ENCODE results near the gene CRISP1.

The CRISP1 gene

DNA sequence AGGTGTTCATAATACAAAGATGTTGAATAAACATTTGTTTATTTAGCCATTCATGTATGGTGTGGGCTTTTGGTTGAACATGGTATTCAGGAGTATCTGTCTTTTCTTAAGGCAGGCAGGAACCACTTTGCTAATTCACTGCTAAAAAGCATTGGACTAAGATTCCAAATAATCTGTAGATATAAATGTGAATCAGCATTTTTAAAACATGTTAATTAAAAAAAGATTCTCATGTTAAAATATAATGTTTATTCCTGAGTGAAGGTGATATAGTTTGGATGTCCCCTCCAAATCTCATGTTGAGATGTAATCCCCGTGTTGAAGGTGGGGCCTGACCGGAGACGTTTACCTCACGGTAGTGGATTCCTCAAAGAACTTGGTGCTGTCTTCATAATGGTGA lies 19.3 kb downstream of the CRISP1 start:
- no peak overlapping the region for H3K27ac ChIP-seq (ENCODE audit: low read depth, low read length)
- H3K4me1 ChIP-seq (ENCODE audit: control insufficient read depth in 5 of 5, insufficient read depth in 5 of 5, low read length in 5 of 5) = no peaks in the 10 kb centered on the region
- no peaks in the 10 kb centered on the region for H3K9me3 ChIP-seq (ENCODE audit: control insufficient read depth in 5 of 5, low read length in 5 of 5)
- H3K36me3 ChIP-seq (ENCODE audit: control insufficient read depth in 5 of 5, insufficient read depth in 5 of 5, low read length in 5 of 5) = no peaks in the 10 kb centered on the region
- no peak overlapping the region for H3K9ac ChIP-seq (ENCODE audit: low read length in 5 of 5)
- no peaks in the 10 kb centered on the region for H3K27me3 ChIP-seq (ENCODE audit: control insufficient read depth in 5 of 5, insufficient read depth in 4 of 5, low read length in 5 of 5)
- no peak overlapping the region for H3K4me3 ChIP-seq (ENCODE audit: low read depth in 1 of 5, low read length in 5 of 5)

DNA sequence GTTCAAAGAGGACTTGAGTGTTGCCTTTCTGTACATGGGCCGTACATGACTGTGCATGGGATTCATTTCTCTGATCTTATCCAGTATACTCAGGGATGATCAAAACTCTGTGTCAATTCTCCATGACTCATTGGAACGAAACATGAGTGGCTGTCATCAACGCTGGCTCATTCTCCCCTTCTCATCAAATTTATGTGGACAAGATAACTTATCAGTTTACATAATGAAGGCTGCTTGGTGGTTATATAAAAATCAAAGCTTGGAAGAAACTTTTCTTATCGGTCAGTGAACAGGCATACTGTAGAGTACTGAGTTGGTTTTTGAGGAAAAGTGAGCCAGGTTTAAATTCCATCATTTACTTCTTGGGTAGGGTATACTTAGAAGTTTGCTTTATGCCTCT lies 24.9 kb downstream of the CRISP1 start:
- no peaks in the 10 kb centered on the region for H3K36me3 ChIP-seq (ENCODE audit: control insufficient read depth in 5 of 5, insufficient read depth in 5 of 5, low read length in 5 of 5)
- no peaks in the 10 kb centered on the region for H3K4me1 ChIP-seq (ENCODE audit: control insufficient read depth in 5 of 5, insufficient read depth in 5 of 5, low read length in 5 of 5)
- H3K27ac ChIP-seq (ENCODE audit: low read depth, low read length) = no peak overlapping the region
- no peaks in the 10 kb centered on the region for H3K9me3 ChIP-seq (ENCODE audit: control insufficient read depth in 5 of 5, low read length in 5 of 5)
- no peak overlapping the region for H3K4me3 ChIP-seq (ENCODE audit: low read depth in 1 of 5, low read length in 5 of 5)
- no peak overlapping the region for H3K9ac ChIP-seq (ENCODE audit: low read length in 5 of 5)
- no peaks in the 10 kb centered on the region for H3K27me3 ChIP-seq (ENCODE audit: control insufficient read depth in 5 of 5, insufficient read depth in 4 of 5, low read length in 5 of 5)

DNA sequence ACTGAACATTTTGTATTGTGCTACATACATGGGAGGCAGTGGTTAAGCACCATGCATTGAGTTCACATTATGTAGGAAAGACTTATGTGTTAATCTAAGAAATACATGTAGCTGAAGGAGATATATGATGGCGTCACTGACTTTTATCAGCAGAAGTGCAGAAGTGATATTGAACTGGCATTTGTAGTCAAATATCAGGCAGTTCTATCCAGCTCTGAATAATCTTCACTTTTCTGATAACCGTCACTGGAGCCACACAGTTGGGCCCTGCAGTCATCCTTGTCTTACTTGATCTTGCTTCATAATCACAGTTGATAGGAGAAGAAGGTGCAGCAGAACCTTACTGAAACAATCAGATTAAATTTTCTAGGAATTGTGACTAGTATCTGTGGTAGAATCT lies 26.4 kb downstream of the CRISP1 start:
- Histone ChIP-seq H3K27me3 (ENCODE audit: control insufficient read depth in 5 of 5, insufficient read depth in 4 of 5, low read length in 5 of 5) (no peaks in the 10 kb centered on the region), H3K9me3 (ENCODE audit: control insufficient read depth in 5 of 5, low read length in 5 of 5) (no peaks in the 10 kb centered on the region), H3K9ac (ENCODE audit: low read length in 5 of 5) (no peak overlapping the region), H3K27ac (ENCODE audit: low read depth, low read length) (no peak overlapping the region), H3K36me3 (ENCODE audit: control insufficient read depth in 5 of 5, insufficient read depth in 5 of 5, low read length in 5 of 5) (no peaks in the 10 kb centered on the region), H3K4me3 (ENCODE audit: low read depth in 1 of 5, low read length in 5 of 5) (no peak overlapping the region), H3K4me1 (ENCODE audit: control insufficient read depth in 5 of 5, insufficient read depth in 5 of 5, low read length in 5 of 5) (no peaks in the 10 kb centered on the region)

DNA sequence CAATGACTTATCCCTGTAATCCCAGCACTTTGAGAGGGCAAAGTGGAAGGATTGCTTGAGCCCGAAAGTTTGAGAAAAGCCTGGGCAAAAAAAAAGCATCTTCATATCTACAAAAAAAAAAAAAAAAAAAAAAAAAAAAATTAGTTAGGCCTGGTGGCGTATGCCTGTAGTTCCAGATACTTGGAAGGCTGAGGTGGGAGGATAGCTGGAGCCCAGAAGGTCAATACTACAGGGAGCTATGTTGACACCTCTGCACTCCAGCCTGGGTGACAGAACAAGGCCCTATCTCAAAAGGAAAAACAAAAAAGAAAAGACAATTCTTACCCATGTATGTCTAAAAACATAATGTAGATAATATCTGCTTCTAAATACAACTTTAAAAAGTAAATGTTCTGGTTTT lies 27.2 kb downstream of the CRISP1 start:
- Histone ChIP-seq H3K36me3 (ENCODE audit: control insufficient read depth in 5 of 5, insufficient read depth in 5 of 5, low read length in 5 of 5) (no peaks in the 10 kb centered on the region), H3K4me1 (ENCODE audit: control insufficient read depth in 5 of 5, insufficient read depth in 5 of 5, low read length in 5 of 5) (no peaks in the 10 kb centered on the region), H3K4me3 (ENCODE audit: low read depth in 1 of 5, low read length in 5 of 5) (no peak overlapping the region), H3K9ac (ENCODE audit: low read length in 5 of 5) (no peak overlapping the region), H3K9me3 (ENCODE audit: control insufficient read depth in 5 of 5, low read length in 5 of 5) (no peaks in the 10 kb centered on the region), H3K27me3 (ENCODE audit: control insufficient read depth in 5 of 5, insufficient read depth in 4 of 5, low read length in 5 of 5) (no peaks in the 10 kb centered on the region), H3K27ac (ENCODE audit: low read depth, low read length) (no peak overlapping the region)

DNA sequence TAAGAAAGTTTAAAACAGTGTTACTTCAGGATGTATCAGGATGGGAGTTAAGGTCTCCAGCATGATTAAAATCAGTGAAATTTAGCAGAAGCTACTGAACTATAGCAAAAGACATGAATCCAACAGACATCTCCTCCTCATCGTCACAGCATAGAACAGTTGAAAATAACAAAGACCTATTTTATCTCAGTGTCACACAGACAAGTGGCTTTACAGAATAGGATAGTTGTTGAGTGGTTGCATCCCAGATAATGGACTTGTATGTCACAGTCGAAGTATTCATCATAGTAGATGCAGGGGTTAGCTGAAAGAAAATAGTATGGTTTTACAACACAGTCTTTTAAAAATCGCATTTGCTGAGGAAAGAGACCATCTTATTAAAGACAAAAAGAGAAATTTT lies 31.2 kb downstream of the CRISP1 start:
- no peak overlapping the region for H3K4me3 ChIP-seq (ENCODE audit: low read depth in 1 of 5, low read length in 5 of 5)
- no peak overlapping the region for H3K9ac ChIP-seq (ENCODE audit: low read length in 5 of 5)
- no peaks in the 10 kb centered on the region for H3K27me3 ChIP-seq (ENCODE audit: control insufficient read depth in 5 of 5, insufficient read depth in 4 of 5, low read length in 5 of 5)

DNA sequence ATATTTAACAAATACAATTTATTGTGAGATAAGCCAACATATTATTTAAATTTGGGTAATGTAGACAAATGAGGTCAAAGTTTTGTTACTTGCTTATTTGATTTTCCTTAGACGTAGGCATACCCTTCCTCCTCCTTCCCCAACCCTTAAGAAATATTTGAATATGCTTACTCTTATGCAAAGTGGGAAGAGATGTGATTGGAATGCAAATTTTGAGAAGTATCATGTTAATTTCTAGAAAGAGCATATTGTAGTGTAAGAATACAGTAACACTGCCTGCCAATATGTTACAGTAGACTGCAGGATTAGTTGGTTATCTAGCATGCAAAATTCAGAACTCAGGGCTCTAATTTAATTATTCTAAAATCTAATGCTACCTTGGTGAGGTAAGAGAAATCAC lies 32.9 kb downstream of the CRISP1 start:
- no peaks in the 10 kb centered on the region for H3K27me3 ChIP-seq (ENCODE audit: control insufficient read depth in 5 of 5, insufficient read depth in 4 of 5, low read length in 5 of 5)
- no peak overlapping the region for H3K4me3 ChIP-seq (ENCODE audit: low read depth in 1 of 5, low read length in 5 of 5)
- H3K4me1 ChIP-seq (ENCODE audit: control insufficient read depth in 5 of 5, insufficient read depth in 5 of 5, low read length in 5 of 5) = no peaks in the 10 kb centered on the region
- no peaks in the 10 kb centered on the region for H3K36me3 ChIP-seq (ENCODE audit: control insufficient read depth in 5 of 5, insufficient read depth in 5 of 5, low read length in 5 of 5)
- no peak overlapping the region for H3K9ac ChIP-seq (ENCODE audit: low read length in 5 of 5)
- no peak overlapping the region for H3K27ac ChIP-seq (ENCODE audit: low read depth, low read length)
- H3K9me3 ChIP-seq (ENCODE audit: control insufficient read depth in 5 of 5, low read length in 5 of 5) = no peaks in the 10 kb centered on the region

More for the DNA sequence above, 31.2 kb downstream of the CRISP1 start:
- no peak overlapping the region for H3K27ac ChIP-seq (ENCODE audit: low read depth, low read length)
- no peaks in the 10 kb centered on the region for H3K36me3 ChIP-seq (ENCODE audit: control insufficient read depth in 5 of 5, insufficient read depth in 5 of 5, low read length in 5 of 5)
- H3K9me3 ChIP-seq (ENCODE audit: control insufficient read depth in 5 of 5, low read length in 5 of 5) = no peaks in the 10 kb centered on the region
- no peaks in the 10 kb centered on the region for H3K4me1 ChIP-seq (ENCODE audit: control insufficient read depth in 5 of 5, insufficient read depth in 5 of 5, low read length in 5 of 5)

DNA sequence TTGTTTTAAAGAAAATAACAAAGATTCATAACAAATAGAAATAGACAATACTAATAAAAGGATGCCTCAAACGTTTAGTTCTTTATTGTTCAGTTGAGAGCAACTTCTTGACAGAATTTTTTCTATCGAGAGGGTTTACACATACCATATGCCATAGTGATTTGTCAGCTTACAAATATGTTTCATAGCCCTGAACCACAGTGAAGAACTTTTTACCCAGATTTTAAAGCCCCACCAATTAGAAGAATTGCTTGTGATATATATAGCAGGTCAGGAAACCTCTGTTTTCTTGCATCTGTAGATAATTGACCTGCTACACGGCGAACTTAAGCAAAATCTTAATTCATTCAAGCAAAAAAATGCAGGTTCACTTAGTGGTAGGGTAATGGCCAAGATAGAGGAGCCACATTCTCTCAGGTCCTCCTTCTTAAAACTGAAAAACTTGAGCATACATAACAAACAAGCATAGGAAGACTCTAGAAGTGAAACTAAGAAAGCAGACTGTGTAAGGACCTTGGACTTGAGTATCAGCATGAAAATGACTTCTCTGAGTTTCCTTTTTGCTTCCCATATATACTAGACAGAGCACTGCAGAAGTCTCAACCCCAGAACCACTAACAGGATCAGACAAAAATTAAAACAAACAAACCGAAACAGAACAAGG lies 39.5 kb downstream of the CRISP1 start:
- H3K36me3 ChIP-seq (ENCODE audit: control insufficient read depth in 5 of 5, insufficient read depth in 5 of 5, low read length in 5 of 5) = no peaks in the 10 kb centered on the region
- no peaks in the 10 kb centered on the region for H3K27me3 ChIP-seq (ENCODE audit: control insufficient read depth in 5 of 5, insufficient read depth in 4 of 5, low read length in 5 of 5)
- H3K9ac ChIP-seq (ENCODE audit: low read length in 5 of 5) = no peak overlapping the region
- H3K4me3 ChIP-seq (ENCODE audit: low read depth in 1 of 5, low read length in 5 of 5) = no peak overlapping the region
- H3K27ac ChIP-seq (ENCODE audit: low read depth, low read length) = no peak overlapping the region
- no peaks in the 10 kb centered on the region for H3K9me3 ChIP-seq (ENCODE audit: control insufficient read depth in 5 of 5, low read length in 5 of 5)
- no peaks in the 10 kb centered on the region for H3K4me1 ChIP-seq (ENCODE audit: control insufficient read depth in 5 of 5, insufficient read depth in 5 of 5, low read length in 5 of 5)

DNA sequence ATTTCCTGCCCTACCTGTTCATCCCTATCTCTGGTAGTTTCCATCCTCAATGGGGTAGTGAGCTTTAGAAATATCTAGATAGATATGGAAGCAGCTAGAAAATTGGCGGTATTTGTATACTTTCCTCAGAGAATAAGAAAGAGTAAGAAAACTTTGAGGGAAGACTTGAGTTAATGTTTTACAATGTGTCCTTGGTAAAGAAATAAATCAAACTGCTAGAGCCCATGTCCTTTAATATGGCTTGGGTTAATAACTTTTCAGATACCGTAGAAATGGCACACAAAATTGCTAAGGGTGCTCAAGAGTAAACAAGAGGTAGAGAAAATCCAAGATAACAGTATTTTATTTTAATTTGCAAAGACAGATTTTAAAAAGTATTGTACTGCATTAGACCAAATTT lies 51.2 kb downstream of the CRISP1 start:
- H3K27me3 ChIP-seq (ENCODE audit: control insufficient read depth in 5 of 5, insufficient read depth in 4 of 5, low read length in 5 of 5) = no peaks in the 10 kb centered on the region
- no peak overlapping the region for H3K9ac ChIP-seq (ENCODE audit: low read length in 5 of 5)

DNA sequence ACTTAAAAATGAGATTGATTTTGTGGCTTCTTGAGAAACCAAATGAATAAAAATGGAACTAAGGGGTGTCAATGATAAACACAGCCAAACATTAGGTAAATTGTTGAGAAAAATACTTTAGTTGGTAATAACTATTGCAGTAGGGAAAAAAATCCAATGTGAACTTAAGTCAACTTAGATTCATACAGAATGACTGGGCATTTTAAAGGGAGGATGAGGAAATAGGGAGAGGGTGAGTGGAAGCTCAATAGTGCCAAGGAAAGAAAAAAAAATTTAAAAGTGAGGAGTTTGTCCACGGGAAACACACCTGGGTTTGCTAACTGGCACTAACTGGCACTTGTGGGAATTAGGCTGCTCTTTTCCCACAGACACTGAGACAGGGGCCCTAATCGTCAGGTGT lies 53.1 kb downstream of the CRISP1 start:
- Histone ChIP-seq H3K27me3 (ENCODE audit: control insufficient read depth in 5 of 5, insufficient read depth in 4 of 5, low read length in 5 of 5) (no peaks in the 10 kb centered on the region), H3K27ac (ENCODE audit: low read depth, low read length) (no peak overlapping the region), H3K9me3 (ENCODE audit: control insufficient read depth in 5 of 5, low read length in 5 of 5) (no peaks in the 10 kb centered on the region), H3K36me3 (ENCODE audit: control insufficient read depth in 5 of 5, insufficient read depth in 5 of 5, low read length in 5 of 5) (no peaks in the 10 kb centered on the region), H3K4me3 (ENCODE audit: low read depth in 1 of 5, low read length in 5 of 5) (no peak overlapping the region), H3K4me1 (ENCODE audit: control insufficient read depth in 5 of 5, insufficient read depth in 5 of 5, low read length in 5 of 5) (no peaks in the 10 kb centered on the region), H3K9ac (ENCODE audit: low read length in 5 of 5) (no peak overlapping the region)

More for the DNA sequence above, 51.2 kb downstream of the CRISP1 start:
- Histone ChIP-seq H3K36me3 (ENCODE audit: control insufficient read depth in 5 of 5, insufficient read depth in 5 of 5, low read length in 5 of 5) (no peaks in the 10 kb centered on the region), H3K4me3 (ENCODE audit: low read depth in 1 of 5, low read length in 5 of 5) (no peak overlapping the region), H3K4me1 (ENCODE audit: control insufficient read depth in 5 of 5, insufficient read depth in 5 of 5, low read length in 5 of 5) (no peaks in the 10 kb centered on the region), H3K27ac (ENCODE audit: low read depth, low read length) (no peak overlapping the region), H3K9me3 (ENCODE audit: control insufficient read depth in 5 of 5, low read length in 5 of 5) (no peaks in the 10 kb centered on the region)

DNA sequence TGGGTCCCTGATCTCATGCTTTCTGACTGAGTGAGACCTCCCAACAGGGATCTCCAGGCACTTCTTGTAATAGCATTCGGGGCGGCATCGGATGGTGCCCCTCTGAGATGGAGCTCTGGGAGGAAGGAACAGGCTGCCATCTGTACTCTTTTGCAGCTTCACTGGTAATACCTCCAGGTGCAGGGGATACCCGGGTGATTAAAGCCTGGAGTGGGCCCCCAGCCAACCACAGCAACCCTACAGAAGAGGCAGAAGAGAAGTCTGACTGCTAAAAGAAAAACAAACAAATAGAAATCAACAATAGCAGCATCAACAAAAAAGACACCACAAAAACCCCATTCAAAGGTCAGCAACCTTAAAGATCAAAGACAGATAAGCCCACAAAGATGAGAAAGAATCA lies 60.2 kb downstream of the CRISP1 start:
- Histone ChIP-seq H3K27me3 (ENCODE audit: control insufficient read depth in 5 of 5, insufficient read depth in 4 of 5, low read length in 5 of 5) (no peaks in the 10 kb centered on the region), H3K4me1 (ENCODE audit: control insufficient read depth in 5 of 5, insufficient read depth in 5 of 5, low read length in 5 of 5) (no peaks in the 10 kb centered on the region), H3K4me3 (ENCODE audit: low read depth in 1 of 5, low read length in 5 of 5) (no peak overlapping the region), H3K36me3 (ENCODE audit: control insufficient read depth in 5 of 5, insufficient read depth in 5 of 5, low read length in 5 of 5) (no peaks in the 10 kb centered on the region), H3K27ac (ENCODE audit: low read depth, low read length) (no peak overlapping the region), H3K9me3 (ENCODE audit: control insufficient read depth in 5 of 5, low read length in 5 of 5) (no peaks in the 10 kb centered on the region), H3K9ac (ENCODE audit: low read length in 5 of 5) (no peak overlapping the region)

DNA sequence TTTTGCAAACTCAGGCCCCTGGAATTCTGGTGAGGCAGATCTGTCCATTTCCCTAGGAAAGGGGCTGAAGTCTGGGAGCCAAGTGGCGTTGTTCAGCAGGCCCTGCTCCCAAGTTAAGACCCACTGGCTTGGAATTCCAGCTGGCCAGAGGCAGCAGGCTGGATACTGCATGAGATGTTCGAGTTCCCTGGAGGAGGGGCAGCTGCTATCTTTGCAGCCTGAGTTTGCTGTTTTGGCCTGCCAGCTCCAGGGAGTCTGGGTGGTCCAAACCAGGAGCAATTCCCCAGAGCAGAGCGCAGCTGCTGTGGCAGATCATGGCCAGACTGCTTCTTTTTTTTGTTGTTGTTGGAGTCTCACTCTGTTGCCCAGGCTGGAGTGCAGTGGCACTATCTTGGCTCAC lies 61.1 kb downstream of the CRISP1 start:
- H3K27ac ChIP-seq (ENCODE audit: low read depth, low read length) = no peak overlapping the region
- no peak overlapping the region for H3K9ac ChIP-seq (ENCODE audit: low read length in 5 of 5)
- H3K9me3 ChIP-seq (ENCODE audit: control insufficient read depth in 5 of 5, low read length in 5 of 5) = no peaks in the 10 kb centered on the region

More for the DNA sequence above, 61.1 kb downstream of the CRISP1 start:
- no peaks in the 10 kb centered on the region for H3K4me1 ChIP-seq (ENCODE audit: control insufficient read depth in 5 of 5, insufficient read depth in 5 of 5, low read length in 5 of 5)
- H3K36me3 ChIP-seq (ENCODE audit: control insufficient read depth in 5 of 5, insufficient read depth in 5 of 5, low read length in 5 of 5) = no peaks in the 10 kb centered on the region
- no peaks in the 10 kb centered on the region for H3K27me3 ChIP-seq (ENCODE audit: control insufficient read depth in 5 of 5, insufficient read depth in 4 of 5, low read length in 5 of 5)
- no peak overlapping the region for H3K4me3 ChIP-seq (ENCODE audit: low read depth in 1 of 5, low read length in 5 of 5)

Data from subcutaneous abdominal adipose tissue (tissue), 5 donors.